Ureter (tissue), 1 donor: ENCODE measurements around the gene TRPC6. TPM values are rescaled to one million over a fixed set of nuclear protein-coding genes. Genes with fewer than 3 reads are reported as not detected.

Source experiments
- DNase-seq: peaks from one replicate; pipeline ENCODE4 v3.0.0-alpha.2; 2020; ENCODE audit warnings: low spot score
- total RNA-seq: library from RNA; stranded (reverse); gene quantifications from one replicate; pipeline ENCODE4 v1.2.4, GENCODE V29; 2023
- donor health status: DM: yes; HTN: yes; CAD: no.

The TRPC6 gene
- total RNA-seq, result 5.8 TPM

DNA sequence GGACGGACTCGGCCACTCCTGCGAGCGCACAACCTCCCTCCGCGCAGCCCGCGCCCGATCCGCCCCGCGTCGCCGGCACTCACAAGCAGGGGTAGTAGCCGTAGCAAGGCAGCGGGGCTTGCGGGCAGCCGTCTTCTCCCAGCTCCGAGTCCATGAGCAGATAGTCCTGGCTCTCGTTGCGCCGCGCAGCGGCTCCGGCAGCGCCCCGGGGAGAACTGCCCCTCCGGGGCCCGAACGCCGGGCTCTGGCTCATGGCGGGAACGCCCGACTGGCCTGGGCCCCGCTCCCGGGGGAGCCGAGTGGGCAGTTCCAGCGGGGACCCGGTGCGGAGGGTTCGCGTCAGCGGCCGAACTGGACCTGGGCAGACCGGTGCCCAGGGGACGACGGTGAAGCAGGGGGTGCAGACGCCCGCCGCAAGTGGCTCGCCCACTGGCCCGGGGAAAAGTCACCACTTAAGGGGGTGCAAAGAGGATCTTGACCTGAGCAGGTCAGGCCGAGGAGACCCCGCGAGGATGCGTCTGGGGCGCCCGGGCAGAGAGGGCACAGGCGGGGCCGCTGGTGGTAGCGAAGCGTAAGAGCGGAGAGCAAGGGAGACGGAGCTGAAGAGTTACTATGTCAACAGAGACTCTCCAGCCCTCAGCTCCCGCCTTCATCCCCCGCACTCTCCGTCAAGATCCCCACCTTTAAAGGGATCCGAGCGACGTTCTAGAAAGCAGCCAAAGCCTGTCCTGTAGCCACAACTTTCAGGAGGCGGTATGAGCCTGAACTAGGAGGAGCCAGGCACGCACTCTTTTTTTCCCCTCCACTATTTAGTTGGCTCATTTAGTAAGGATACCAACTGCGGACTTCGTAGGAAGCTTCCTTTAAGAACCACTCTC is at the start of gene TRPC6:
Gene TRPC6 (minus strand): TSS at position 757 of the 878 bp plus-strand sequence. CDS start 504 bp downstream, at position 253.
- DNase-seq, result no peak

DNA sequence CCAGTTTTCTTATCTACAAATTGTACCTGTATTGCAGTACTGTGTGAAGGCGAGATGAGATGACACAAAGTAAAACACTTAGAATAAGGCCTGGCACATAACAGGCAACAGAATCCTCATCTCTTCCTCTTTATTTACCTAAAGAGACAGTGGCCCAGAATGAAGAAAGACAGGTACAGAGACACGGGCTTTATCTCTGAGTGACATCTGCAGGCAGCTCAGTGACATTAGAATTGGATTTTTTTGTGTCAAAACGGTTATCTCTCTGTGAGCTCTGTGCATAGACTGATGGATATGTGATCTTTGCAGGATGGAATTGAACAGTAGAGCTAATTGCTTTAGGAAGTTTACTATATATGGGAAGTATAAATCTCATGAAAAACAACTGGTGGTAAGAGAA is 36.2 kb upstream of the TRPC6 start:
- DNase-seq, result no peak

DNA sequence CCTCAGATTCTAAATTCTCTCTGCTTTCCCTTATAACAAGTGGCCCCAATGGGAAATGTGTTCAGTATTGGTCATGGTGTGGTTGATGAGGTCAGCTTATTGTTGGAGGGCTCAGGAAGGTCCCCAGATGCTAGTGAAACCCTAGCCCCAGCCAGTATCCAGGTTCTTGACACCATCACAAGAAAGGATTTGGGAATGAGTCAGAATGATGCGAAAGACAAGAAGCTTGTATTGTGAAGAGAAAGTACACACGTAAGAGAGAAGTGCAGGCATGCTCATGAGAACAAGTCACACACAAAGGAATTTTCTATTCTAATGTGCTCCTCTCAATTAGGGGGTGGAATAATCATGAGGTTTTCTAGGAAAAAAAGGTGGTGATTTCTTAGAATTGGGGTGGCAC is 34.9 kb upstream of the TRPC6 start:
- DNase-seq, result no peak

DNA sequence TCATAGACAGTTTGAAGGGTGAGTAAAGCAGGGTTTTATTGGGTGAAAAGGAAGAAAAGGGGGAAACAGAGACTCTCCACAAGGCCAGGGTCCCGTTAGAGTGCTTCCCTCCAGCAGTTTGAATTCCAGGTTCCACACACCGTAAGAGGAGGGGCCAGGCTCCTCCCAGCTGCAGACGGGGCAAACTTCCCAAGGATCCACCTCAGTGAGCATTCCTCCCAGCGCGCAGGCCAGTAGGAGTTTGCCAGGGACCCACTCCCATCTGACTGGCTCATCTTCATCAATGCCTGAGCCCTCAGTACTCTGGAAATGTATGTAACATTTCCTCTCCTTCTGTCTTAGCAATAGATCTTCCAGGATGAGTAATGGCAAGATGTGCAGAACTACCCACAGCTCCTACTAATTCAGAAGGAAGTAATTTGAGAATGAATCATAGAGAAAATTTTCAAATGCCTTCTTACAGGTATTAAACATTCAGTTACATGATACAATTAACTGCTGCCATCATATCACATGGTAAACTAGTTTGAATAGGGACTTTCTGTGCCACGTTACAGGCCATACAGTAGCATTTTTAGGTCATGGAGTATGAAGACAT is 34.0 kb upstream of the TRPC6 start:
- no peak for DNase-seq

DNA sequence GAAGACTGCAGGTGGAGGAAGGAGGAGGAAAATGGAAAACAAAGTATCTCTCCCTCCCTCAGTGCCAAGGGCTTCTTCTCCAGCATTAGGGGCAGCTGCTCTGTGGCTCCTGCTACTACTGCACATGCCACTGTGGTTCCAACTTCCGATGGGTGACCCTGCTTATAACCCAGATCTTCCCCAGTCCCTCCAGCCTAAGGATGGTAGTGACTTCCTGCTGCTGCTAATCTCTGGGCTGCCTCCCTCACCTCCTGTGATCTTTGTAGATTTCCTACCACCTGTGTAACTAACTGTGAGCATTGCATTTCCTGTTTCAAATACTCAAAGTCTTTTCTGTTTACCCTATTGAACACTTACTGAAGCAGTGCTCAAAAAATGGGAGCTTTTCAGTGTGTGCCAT is 28.7 kb upstream of the TRPC6 start:
- DNase-seq, result no peak

DNA sequence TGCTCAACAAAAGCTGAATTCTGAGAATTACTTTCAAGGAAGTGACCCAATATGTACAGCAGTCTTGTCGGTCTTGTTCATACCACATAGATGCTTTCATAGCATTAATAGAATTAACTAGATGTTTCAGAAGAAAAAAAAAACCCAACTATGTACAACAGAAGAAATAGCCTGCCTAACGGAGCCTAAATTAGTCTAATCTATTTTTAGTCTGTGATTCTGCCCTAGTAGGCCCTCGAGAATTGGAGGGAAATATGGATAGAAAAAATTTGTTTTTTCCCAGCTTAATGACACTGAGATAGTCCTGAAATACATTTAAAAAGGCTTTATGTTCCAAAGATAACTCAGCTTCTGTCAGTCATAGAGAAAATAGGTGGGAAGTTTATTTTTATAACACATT is 17.1 kb upstream of the TRPC6 start:
- DNase-seq, result no peak

DNA sequence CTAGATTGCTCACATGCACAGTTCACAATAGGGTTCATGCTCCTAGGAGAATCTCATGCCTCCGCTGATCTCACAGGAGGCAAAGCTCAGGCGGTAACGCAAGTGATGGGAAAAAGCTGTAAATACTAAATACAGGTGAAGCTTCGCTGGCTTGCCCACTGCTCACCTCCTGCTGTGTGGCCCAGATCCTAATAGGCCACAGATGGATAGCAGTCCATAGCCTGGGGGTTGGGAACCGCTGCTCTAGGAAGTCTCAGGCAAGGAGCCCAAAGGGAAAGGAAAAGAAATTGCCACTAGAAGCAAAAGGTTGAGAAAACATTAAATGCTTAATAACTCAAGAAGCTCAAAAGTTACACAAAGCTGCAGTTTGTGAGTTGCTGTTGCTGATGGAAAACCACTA is 3.2 kb upstream of the TRPC6 start:
- DNase-seq, result no peak

DNA sequence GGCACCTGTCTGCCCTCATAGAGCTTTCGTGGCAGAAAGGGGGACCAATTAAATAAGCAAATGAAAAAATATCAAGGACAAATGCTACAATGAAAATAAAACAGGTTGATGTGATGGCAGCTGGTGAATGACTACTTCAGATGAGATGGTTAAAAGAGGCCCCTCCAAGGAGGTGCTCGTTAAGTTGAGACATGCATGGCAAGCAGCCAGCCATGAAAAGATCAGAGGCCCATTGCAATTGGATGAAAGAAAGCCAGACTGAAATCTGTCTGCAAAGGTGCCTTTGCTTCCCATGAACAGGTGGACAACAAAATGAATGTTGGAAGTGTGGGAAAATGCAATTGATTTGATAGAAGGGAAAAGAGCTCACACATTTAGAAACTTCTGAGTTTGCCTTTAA is 848 bp upstream of the TRPC6 start:
- DNase-seq, result no peak

DNA sequence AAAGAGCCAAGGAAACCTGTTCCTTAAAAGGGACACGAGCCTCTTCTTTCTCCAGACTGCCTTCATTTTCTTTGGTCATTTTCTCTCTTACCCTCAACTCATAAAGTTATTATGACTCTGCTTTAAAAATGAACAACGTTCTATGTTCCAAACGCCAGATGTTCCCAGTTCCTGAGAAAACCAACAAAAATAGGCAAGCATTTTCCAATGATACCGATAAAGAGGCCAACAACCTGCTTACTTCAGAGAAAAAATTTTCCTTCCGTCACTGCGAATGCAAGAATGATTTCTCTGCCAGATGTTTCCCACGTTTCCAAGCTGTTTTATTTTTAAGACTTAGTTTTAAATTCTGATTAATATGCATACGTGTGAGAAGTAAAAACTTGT is 315 bp upstream of the TRPC6 start:
- DNase-seq, result no peak

DNA sequence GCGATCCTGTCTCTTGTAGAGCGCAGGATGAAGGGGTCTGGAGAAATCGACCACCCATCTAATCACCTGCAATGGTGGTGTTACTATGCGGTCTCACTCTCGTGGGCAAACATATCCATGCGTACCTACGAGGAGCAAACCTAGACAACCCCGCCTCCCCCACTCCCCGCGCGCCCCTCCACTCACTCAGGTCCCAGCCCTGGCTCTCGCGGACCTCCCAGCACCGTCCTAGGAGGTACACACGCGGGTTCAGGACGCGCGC is 887 bp downstream of the TRPC6 start:
- no peak for DNase-seq

DNA sequence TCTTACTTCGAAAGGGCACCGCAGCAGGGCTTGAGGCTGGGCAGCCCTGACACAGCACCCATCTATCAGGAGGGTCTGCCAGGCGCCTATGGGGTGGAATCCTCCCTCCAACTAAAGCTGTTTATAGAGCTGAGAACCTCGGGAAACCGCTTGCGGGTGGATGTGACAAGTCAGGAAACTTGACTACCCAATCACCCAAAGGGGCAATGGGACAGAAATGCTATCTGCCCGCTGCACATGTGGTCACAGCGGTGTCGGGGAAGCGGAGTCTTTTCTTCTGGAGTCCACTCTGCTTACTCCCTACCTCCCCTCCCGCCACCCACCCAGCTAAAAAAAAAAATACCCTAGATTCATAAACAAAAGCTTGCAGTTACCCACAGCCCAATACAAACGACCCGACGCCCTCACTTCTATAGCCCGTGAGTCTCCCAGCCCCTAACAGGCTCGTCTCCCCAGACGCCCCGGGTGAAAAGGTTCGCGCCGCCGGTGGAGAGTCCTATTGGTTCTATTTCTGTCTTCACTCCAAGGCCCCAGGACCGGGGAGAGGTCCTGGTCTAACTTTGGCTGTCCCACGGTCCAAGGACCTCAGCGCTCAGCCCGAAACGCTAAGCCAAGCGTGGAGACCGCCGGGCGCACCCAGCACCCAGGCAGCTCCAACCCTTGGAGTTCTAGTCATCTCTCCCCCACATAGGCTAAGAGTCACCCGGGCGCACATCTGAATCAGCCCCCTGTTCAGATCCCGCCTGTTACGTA is 1.4 kb downstream of the TRPC6 start:
- no peak for DNase-seq

DNA sequence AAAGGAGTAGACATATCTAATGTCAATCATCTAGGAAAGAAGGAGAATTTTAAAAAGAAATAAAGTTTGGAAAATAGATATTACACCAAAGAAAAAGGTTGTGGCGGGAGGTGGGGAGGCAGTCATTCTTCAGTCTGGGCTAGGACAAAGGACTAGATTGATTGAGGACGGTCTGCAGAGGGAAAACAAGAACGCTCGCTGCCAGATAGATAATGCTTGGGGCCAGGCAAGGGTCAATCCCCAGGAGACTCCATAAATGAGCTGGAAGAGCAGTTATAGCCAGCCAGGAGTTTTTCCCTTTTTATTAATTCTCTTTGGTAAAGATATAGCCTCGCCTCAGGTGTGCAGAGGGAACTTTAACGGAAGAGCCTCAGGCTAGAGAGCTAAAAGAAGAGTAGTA is 6.3 kb downstream of the TRPC6 start:
- DNase-seq, result no peak

DNA sequence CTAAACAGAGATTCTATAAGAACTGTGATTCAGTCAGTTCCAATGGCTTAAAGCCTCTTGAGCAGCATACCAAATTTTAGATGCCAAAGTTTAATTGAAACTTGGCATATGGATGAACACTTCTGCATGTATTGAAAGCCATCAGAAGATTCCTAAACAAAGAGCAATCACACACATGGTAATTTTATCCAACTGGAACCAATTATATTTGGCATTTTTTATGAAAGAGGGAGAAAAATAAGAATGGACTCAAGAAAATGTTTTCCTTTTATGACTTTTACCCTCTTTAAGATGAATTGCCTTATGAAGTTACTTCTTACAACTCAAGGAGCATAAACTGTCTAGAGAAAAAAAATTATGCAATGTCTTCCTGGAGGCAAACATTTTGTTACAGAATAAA is 7.4 kb downstream of the TRPC6 start:
- no peak for DNase-seq

DNA sequence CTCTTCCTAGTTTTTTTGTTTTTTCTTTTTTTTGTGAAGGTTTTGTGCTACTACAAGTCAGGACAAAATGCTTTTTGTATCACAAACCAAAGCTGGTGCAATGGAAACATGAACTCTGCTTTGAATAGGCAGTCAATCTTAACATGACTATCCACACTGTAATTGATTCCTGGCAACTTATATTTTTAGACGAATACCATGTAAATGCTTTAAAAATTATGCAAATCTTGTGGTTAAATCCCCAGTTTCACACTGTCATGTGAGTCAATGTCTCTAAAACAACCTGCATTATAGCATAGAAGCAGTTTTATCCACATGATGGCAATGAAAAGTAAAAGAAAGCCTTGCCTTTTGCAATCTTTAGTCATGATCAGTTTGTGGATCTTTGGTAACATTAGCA is 8.9 kb downstream of the TRPC6 start:
- no peak for DNase-seq

DNA sequence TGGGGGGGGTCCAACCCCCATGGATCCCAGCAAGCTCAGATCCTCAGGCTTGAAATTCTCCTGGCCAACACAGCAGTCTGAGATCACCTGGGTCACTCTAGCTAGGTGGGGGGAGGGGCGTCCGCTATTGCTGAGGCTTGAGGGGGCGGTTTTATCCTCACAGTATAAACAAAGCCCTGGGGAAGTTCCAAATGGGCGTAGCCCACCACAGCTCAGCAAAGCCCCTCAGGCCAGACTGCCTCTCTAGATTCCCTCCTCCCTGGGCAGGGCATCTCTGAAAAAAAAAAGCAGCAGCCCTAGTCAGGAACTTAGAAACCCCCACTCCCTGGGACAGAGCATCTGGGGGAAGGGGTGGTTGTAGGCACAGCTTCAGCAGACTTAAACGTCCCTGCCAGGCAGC is 16.7 kb downstream of the TRPC6 start:
- no peak for DNase-seq

DNA sequence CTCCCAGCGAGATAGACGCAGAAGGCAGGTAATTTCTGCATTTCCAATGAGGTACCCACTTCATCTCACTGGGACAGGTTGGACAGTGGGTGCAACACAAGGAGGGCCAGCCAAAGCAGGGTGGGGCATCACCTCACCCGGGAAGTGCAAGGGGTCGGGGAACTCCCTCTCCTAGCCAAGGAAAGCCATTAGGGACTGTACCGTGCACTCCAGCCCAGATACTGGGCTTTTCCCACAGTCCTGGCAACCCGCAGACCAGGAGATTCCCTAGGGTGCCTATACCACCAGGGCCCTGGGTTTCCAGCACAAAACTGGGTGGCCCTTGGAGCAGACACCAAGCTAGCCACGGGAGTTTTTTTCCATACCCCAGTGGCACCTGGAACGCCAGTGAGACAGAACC is 17.2 kb downstream of the TRPC6 start:
- no peak for DNase-seq

DNA sequence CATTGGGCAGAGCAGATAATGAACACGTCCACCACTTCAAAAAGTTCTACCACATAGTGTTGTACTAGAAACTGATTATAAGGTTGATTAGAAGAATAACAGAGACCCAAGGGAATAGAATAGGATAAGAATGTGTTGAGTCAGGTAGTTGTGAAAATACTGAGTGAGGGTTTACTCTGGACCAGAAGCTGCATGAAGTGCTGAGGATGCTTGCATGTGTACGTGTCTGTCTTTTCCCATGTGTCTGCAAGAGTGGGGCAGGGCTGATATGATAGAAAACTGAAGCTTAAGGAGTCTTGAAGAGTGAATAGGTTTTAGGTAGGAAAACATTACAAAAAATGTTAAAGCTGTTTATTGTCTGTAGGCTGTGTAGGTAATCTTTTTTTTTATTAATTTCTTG is 20.6 kb downstream of the TRPC6 start:
- no peak for DNase-seq

DNA sequence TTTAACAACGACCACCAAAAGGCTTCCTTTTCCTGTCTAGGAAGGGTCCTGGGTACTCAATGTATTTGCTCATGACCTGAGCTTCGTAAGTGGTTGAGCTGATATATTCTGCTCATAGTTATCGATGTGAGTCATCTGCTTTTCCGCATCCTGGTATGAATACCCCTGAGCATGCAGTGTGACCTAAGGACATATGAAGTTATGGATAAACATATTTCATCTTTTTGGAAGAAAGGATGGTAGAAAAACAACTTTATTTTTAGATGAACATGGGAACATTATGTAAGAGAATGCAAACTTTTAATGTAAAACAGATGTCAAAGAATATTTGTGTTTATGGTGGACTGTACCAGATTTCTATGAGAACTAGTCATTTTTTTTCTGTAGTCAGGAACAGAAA is 28.4 kb downstream of the TRPC6 start:
- DNase-seq, result no peak

DNA sequence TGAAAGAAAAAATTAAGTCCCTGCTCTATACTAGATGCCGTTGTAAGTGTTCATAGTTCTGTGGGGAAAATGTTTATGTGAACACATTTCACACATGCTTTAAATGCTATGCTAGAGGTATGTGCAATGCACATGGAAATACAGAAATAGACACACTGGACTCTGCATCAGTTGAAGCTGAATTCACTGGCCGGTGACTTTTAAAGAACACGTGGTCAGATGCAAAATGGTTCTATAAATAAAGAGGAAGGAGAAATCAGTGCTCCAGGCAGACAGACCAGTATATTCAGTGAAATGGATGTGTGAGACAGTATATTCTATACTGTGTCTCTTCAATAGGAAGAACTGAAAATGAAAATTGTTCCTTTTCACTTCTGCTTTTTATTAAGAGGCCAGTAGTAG is 29.9 kb downstream of the TRPC6 start:
- DNase-seq, result no peak

DNA sequence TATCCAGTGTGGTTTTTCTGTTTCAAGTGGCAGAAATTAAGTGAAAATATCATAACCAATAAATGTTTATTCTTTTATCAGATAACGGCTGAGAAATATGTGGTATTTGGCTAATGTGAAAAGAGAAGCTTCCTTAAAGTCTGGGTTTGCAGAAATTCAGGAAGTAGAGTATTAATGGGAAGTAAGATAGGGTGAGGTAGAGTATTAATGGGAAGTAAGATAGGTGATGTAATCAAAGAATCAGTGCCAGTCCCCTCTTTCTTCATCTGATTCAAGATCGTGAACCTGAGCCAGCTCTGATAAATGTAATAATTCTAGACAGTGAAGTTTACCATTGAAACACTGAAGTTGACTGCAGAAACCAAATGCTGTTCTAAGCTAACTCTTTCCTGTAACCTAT is 30.9 kb downstream of the TRPC6 start:
- no peak for DNase-seq

DNA sequence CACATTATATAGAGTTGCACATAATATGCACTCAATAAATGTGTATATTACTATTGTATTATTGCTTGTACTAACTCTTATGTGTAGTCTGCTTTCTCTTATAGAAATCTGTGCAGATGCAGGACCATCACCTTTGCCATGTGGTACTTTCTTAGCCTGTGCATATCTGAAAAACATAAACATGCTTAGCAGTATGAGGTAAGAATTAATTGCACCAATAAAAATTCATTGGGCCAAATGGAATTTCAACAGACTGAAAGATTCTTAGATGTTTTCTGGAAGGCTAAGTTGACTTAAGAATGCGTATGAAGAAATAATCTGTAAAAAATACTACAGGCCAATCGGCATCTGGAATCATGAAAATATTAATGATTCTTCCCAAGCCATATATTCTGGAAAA is 55.3 kb downstream of the TRPC6 start:
- DNase-seq, result no peak

DNA sequence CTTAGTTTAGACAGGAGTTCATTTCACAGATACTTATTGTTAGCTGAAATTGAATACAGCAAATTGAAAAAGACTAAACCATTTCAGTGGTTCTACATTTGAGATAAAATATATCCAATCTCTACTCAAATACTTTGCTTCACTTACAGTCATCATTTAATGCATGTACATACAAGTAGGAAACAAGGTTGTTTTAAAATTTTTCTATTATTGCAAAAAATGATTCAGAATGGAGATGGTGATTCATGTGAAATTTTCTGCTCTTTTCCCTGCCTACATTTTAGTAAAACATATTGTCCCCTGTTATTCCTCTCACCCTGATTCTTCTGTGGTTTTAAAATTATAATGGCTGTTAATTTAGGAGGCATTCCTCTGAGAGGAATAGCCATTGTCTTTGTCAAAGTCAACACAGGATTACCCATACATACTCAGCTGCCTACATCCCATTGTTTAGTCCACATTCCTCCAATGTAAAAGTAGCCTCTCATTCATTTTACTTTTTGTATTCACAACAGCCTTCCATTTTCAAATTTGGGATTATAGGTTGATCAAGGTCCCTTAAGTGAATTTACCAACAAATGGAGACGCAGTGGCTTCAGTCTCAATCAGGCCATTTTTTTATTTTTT is 60.1 kb downstream of the TRPC6 start:
- no peak for DNase-seq

DNA sequence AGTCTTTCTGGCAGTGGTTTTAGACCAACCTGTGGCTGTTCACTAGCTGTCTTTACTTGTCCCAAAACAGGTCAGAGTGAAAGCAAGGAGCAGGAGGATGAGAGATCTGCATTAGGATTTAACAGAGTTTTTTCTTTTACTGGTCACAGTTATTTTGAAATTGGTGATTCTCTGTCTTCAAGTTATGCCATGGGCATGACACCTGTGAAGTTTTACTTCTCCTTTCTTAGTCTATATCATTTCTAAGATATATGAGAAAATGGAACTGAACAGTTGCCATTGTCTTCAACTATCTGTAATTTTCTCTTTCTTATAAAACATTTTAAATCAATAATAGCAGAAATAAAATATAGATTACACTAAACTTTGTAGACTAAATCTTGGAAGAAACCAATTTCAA is 60.6 kb downstream of the TRPC6 start:
- DNase-seq, result no peak
